ENCODE results near the gene IRGQ. TPM values are rescaled to one million over a fixed set of nuclear protein-coding genes. Genes with fewer than 3 reads are reported as not detected.

The IRGQ gene
- total and polyA plus RNA-seq, 2 donors = 4.4 to 7.5 TPM

- peak overlapping the region in 1 of 2 donors; percentile 94 for H3K27ac ChIP-seq (ENCODE audit: low read depth in 1 of 2, low read length in 1 of 2)
- no peaks in the 10 kb centered on the region for H3K9me3 ChIP-seq (ENCODE audit: control insufficient read depth in 2 of 2, insufficient read depth in 1 of 2, low read length in 1 of 2)
- peak in 1 of 9 donors; percentile 31 for DNase-seq (ENCODE audit: low read depth in 6 of 9, low spot score in 9 of 9)
- peaks cover 14 to 35% of the 10 kb centered on the region in 2 donors for H3K4me1 ChIP-seq (ENCODE audit: control insufficient read depth in 2 of 2, insufficient read depth in 2 of 2, low read length in 2 of 2)
- peaks cover 46 to 47% of the 10 kb centered on the region in 2 donors for H3K36me3 ChIP-seq (ENCODE audit: control insufficient read depth in 2 of 2, insufficient read depth in 2 of 2, low read length in 1 of 2)
- H3K4me3 ChIP-seq (ENCODE audit: low read length in 2 of 2) = peak overlapping the region; percentile 62 to 72
- H3K27me3 ChIP-seq (ENCODE audit: control insufficient read depth in 2 of 2, insufficient read depth in 1 of 2, low read length in 1 of 2) = no peaks in the 10 kb centered on the region
- WGBS = 31% methylated on average over 7 of the region's 7 CpGs
Measured at GRCh38 chr19:43596842-43597461, 1.0 kb upstream of the IRGQ start.

- Histone ChIP-seq H3K4me3 (ENCODE audit: low read length in 2 of 2) (peak overlapping the region; percentile 73 to 78), H3K36me3 (ENCODE audit: control insufficient read depth in 2 of 2, insufficient read depth in 2 of 2, low read length in 1 of 2) (peaks cover 37 to 48% of the 10 kb centered on the region in 2 donors), H3K27ac (ENCODE audit: low read depth in 1 of 2, low read length in 1 of 2) (peak overlapping the region; percentile 80 to 82), H3K4me1 (ENCODE audit: control insufficient read depth in 2 of 2, insufficient read depth in 2 of 2, low read length in 2 of 2) (peaks cover 14 to 35% of the 10 kb centered on the region in 2 donors), H3K9me3 (ENCODE audit: control insufficient read depth in 2 of 2, insufficient read depth in 1 of 2, low read length in 1 of 2) (no peaks in the 10 kb centered on the region), H3K27me3 (ENCODE audit: control insufficient read depth in 2 of 2, insufficient read depth in 1 of 2, low read length in 1 of 2) (no peaks in the 10 kb centered on the region)
- under 1% methylated on average over 18 of the region's 18 CpGs for WGBS
- DNase-seq (ENCODE audit: low read depth in 6 of 9, low spot score in 9 of 9) = no peak
Measured at GRCh38 chr19:43595605-43595998, 332 bp downstream of the IRGQ start.

- H3K4me1 ChIP-seq (ENCODE audit: control insufficient read depth in 2 of 2, insufficient read depth in 2 of 2, low read length in 2 of 2) = peaks cover 15 to 40% of the 10 kb centered on the region in 2 donors
Measured at GRCh38 chr19:43594710-43595604, 977 bp downstream of the IRGQ start.

GRCh38 chr19:43594081-43594697, 1.7 kb downstream of the IRGQ start:
- Histone ChIP-seq H3K27me3 (ENCODE audit: control insufficient read depth in 2 of 2, insufficient read depth in 1 of 2, low read length in 1 of 2) (no peaks in the 10 kb centered on the region), H3K4me1 (ENCODE audit: control insufficient read depth in 2 of 2, insufficient read depth in 2 of 2, low read length in 2 of 2) (peaks cover 20 to 45% of the 10 kb centered on the region in 2 donors), H3K36me3 (ENCODE audit: control insufficient read depth in 2 of 2, insufficient read depth in 2 of 2, low read length in 1 of 2) (peaks cover 27 to 35% of the 10 kb centered on the region in 2 donors), H3K9me3 (ENCODE audit: control insufficient read depth in 2 of 2, insufficient read depth in 1 of 2, low read length in 1 of 2) (no peaks in the 10 kb centered on the region), H3K4me3 (ENCODE audit: low read length in 2 of 2) (peak overlapping the region; percentile 73 to 78), H3K27ac (ENCODE audit: low read depth in 1 of 2, low read length in 1 of 2) (peak overlapping the region in 1 of 2 donors; percentile 82)
- DNase-seq (ENCODE audit: low read depth in 6 of 9, low spot score in 9 of 9) = no peak
- WGBS = 98% methylated on average over 10 of the region's 10 CpGs

More at GRCh38 chr19:43594710-43595604, 977 bp downstream of the IRGQ start:
- peaks cover 33 to 42% of the 10 kb centered on the region in 2 donors for H3K36me3 ChIP-seq (ENCODE audit: control insufficient read depth in 2 of 2, insufficient read depth in 2 of 2, low read length in 1 of 2)
- WGBS = 2% methylated on average over 64 of the region's 64 CpGs
- peak; percentile 33 to 90 (median 71) for DNase-seq (ENCODE audit: low read depth in 6 of 9, low spot score in 9 of 9)
- peak overlapping the region; percentile 80 to 82 for H3K27ac ChIP-seq (ENCODE audit: low read depth in 1 of 2, low read length in 1 of 2)
- no peaks in the 10 kb centered on the region for H3K27me3 ChIP-seq (ENCODE audit: control insufficient read depth in 2 of 2, insufficient read depth in 1 of 2, low read length in 1 of 2)
- H3K4me3 ChIP-seq (ENCODE audit: low read length in 2 of 2) = peak overlapping the region; percentile 73 to 78
- no peaks in the 10 kb centered on the region for H3K9me3 ChIP-seq (ENCODE audit: control insufficient read depth in 2 of 2, insufficient read depth in 1 of 2, low read length in 1 of 2)

- Histone ChIP-seq H3K4me3 (ENCODE audit: low read length in 2 of 2) (no peak overlapping the region), H3K9me3 (ENCODE audit: control insufficient read depth in 2 of 2, insufficient read depth in 1 of 2, low read length in 1 of 2) (no peaks in the 10 kb centered on the region), H3K27ac (ENCODE audit: low read depth in 1 of 2, low read length in 1 of 2) (no peak overlapping the region), H3K27me3 (ENCODE audit: control insufficient read depth in 2 of 2, insufficient read depth in 1 of 2, low read length in 1 of 2) (no peaks in the 10 kb centered on the region), H3K4me1 (ENCODE audit: control insufficient read depth in 2 of 2, insufficient read depth in 2 of 2, low read length in 2 of 2) (peaks cover 20 to 41% of the 10 kb centered on the region in 2 donors), H3K36me3 (ENCODE audit: control insufficient read depth in 2 of 2, insufficient read depth in 2 of 2, low read length in 1 of 2) (peaks cover 16 to 27% of the 10 kb centered on the region in 2 donors)
- WGBS = 98% methylated on average over 37 of the region's 37 CpGs
- DNase-seq (ENCODE audit: low read depth in 6 of 9, low spot score in 9 of 9) = no peak
Measured at GRCh38 chr19:43592800-43593350, 3.1 kb downstream of the IRGQ start.

GRCh38 chr19:43591904-43592772, 3.8 kb downstream of the IRGQ start:
- Histone ChIP-seq H3K9me3 (ENCODE audit: control insufficient read depth in 2 of 2, insufficient read depth in 1 of 2, low read length in 1 of 2) (no peaks in the 10 kb centered on the region), H3K4me1 (ENCODE audit: control insufficient read depth in 2 of 2, insufficient read depth in 2 of 2, low read length in 2 of 2) (peaks cover 16 to 34% of the 10 kb centered on the region in 2 donors), H3K27me3 (ENCODE audit: control insufficient read depth in 2 of 2, insufficient read depth in 1 of 2, low read length in 1 of 2) (no peaks in the 10 kb centered on the region), H3K27ac (ENCODE audit: low read depth in 1 of 2, low read length in 1 of 2) (no peak overlapping the region), H3K36me3 (ENCODE audit: control insufficient read depth in 2 of 2, insufficient read depth in 2 of 2, low read length in 1 of 2) (peaks cover 16 to 27% of the 10 kb centered on the region in 2 donors), H3K4me3 (ENCODE audit: low read length in 2 of 2) (no peak overlapping the region)
- WGBS = 98% methylated on average over 63 of the region's 63 CpGs
- DNase-seq (ENCODE audit: low read depth in 6 of 9, low spot score in 9 of 9) = no peak

GRCh38 chr19:43589678-43590077, 6.3 kb downstream of the IRGQ start:
- Histone ChIP-seq H3K27ac (ENCODE audit: low read depth in 1 of 2, low read length in 1 of 2) (peak overlapping the region; percentile 38 to 65), H3K4me3 (ENCODE audit: low read length in 2 of 2) (no peak overlapping the region), H3K4me1 (ENCODE audit: control insufficient read depth in 2 of 2, insufficient read depth in 2 of 2, low read length in 2 of 2) (peaks cover 11 to 20% of the 10 kb centered on the region in 2 donors), H3K27me3 (ENCODE audit: control insufficient read depth in 2 of 2, insufficient read depth in 1 of 2, low read length in 1 of 2) (no peaks in the 10 kb centered on the region), H3K36me3 (ENCODE audit: control insufficient read depth in 2 of 2, insufficient read depth in 2 of 2, low read length in 1 of 2) (peaks cover 30 to 35% of the 10 kb centered on the region in 2 donors), H3K9me3 (ENCODE audit: control insufficient read depth in 2 of 2, insufficient read depth in 1 of 2, low read length in 1 of 2) (no peaks in the 10 kb centered on the region)
- peak in 3 of 9 donors; percentile 17 to 61 (median 35) for DNase-seq (ENCODE audit: low read depth in 6 of 9, low spot score in 9 of 9)
- 60% methylated on average over 6 of the region's 6 CpGs for WGBS

GRCh38 chr19:43589277-43589676, 6.7 kb downstream of the IRGQ start:
- no peaks in the 10 kb centered on the region for H3K9me3 ChIP-seq (ENCODE audit: control insufficient read depth in 2 of 2, insufficient read depth in 1 of 2, low read length in 1 of 2)
- peak overlapping the region in 1 of 2 donors; percentile 36 for H3K27ac ChIP-seq (ENCODE audit: low read depth in 1 of 2, low read length in 1 of 2)
- 97% methylated on average over 5 of the region's 5 CpGs for WGBS
- peaks cover 7 to 16% of the 10 kb centered on the region in 2 donors for H3K4me1 ChIP-seq (ENCODE audit: control insufficient read depth in 2 of 2, insufficient read depth in 2 of 2, low read length in 2 of 2)
- H3K4me3 ChIP-seq (ENCODE audit: low read length in 2 of 2) = no peak overlapping the region
- DNase-seq (ENCODE audit: low read depth in 6 of 9, low spot score in 9 of 9) = no peak
- peaks cover 30 to 35% of the 10 kb centered on the region in 2 donors for H3K36me3 ChIP-seq (ENCODE audit: control insufficient read depth in 2 of 2, insufficient read depth in 2 of 2, low read length in 1 of 2)
- no peaks in the 10 kb centered on the region for H3K27me3 ChIP-seq (ENCODE audit: control insufficient read depth in 2 of 2, insufficient read depth in 1 of 2, low read length in 1 of 2)

All from thymus (tissue), 11 donors.